MG63 (cell line): ENCODE results near the gene ABLIM1. TPM values are rescaled to one million over a fixed set of nuclear protein-coding genes. Genes with fewer than 3 reads are reported as not detected.

Experiments used
- DNase-seq: peaks from one replicate; pipeline ENCODE4 v3.0.0-alpha.2; 2020
- H3K27me3 ChIP-seq: fragments of 250-450 bp; sonication (Bioruptor Pico); 2 replicates; pipeline ENCODE4 v1.5.1; 2020; ENCODE audit warnings: mild to moderate bottlenecking, moderate library complexity
- H3K36me3 ChIP-seq: fragments of 250-450 bp; sonication (Bioruptor Pico); 2 replicates; pipeline ENCODE4 v1.5.1; 2020; ENCODE audit warnings: mild to moderate bottlenecking, moderate library complexity
- H3K4me3 ChIP-seq: fragments of 250-450 bp; sonication (Bioruptor Pico); 2 replicates; pipeline ENCODE4 v1.5.1; 2020; ENCODE audit warnings: mild to moderate bottlenecking, moderate library complexity
- H3K9me3 ChIP-seq: fragments of 250-450 bp; sonication (Bioruptor Pico); 2 replicates; pipeline ENCODE4 v1.5.1; 2020; ENCODE audit warnings: mild to moderate bottlenecking, moderate library complexity
- total RNA-seq: library from RNA; depleted of rRNA; stranded (reverse); fragments of >200 nt; shearing (Covaris generic); gene quantifications from 2 replicates; pipeline ENCODE4 v1.2.3, GENCODE V29; 2014; ENCODE audit warnings: low replicate concordance; rRNA removed

ABLIM1 gene
- total RNA-seq, 1 experiment from 2014 or later, result 19.4 TPM

DNA sequence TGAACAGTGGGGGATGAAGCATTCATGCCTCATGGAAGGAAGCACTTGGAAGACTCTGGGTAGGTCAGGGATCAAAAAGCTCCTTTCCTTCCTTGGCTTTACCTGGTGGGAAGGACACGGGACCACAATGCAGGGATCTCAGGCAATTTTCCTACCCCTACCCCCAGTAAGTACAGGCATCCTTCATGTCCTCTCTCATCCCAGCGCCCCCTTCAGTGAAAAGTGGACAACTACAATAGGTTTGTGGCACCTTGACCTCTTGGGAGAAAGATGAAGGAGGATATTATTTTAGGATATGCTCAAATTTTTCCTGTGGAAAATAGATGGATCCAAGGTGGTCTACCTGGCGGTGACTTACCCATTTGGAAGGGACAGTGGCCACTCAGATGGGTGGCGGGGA lies 270.3 kb downstream of the ABLIM1 start:
- Histone ChIP-seq H3K27me3 (no peaks in the 10 kb centered on the region), H3K36me3 (no peaks in the 10 kb centered on the region), H3K4me3 (no peak overlapping the region), H3K9me3 (no peaks in the 10 kb centered on the region)
- DNase-seq, result no peak

DNA sequence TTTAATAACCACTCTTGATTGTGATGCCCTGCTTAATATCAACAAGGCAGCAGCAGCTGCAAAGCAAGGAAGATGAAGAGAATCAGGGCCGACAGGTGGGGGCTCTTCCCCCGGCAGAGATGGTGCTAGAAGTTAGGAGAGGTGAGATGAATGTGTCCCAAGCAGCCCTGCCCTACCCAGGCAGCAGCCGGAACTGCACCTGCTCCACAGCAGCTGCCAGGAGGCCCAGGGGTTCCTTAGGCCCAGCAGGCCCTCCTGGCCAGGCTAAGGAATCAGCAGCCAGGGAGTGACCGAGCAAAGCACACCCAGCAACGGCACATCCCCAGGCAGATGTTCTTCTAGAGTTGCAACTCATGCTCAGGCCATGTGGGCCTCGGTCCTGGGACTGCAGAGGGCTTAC lies 271.6 kb downstream of the ABLIM1 start:
- H3K36me3 ChIP-seq, result no peaks in the 10 kb centered on the region
- H3K4me3 ChIP-seq, result no peak overlapping the region
- H3K27me3 ChIP-seq, result no peaks in the 10 kb centered on the region
- H3K9me3 ChIP-seq, result no peaks in the 10 kb centered on the region
- DNase-seq, result no peak

DNA sequence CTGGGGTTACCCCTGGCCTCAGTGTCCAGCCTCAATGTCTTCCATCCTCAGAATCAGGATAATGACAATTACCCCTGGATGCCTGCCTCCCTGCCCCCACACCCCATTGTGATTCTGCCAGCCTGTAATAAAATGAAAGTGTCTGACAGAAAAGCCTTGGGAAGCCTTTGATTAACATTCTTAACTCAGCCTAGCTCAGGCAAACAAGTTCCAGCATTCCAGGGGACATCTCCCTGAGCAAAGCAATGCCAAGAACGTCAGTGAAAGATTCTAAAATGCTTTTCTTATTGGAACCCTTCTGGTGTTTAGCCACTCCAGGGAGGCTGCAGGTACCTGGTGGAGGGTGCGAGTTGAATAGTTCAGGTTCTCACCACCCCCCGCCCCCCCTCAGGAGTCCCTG lies 272.5 kb downstream of the ABLIM1 start:
- Histone ChIP-seq H3K4me3 (no peak overlapping the region), H3K27me3 (no peaks in the 10 kb centered on the region), H3K36me3 (no peaks in the 10 kb centered on the region), H3K9me3 (peaks cover under 1% of the 10 kb centered on the region; the same call in 1 of the 2 replicates)
- DNase-seq, result no peak

DNA sequence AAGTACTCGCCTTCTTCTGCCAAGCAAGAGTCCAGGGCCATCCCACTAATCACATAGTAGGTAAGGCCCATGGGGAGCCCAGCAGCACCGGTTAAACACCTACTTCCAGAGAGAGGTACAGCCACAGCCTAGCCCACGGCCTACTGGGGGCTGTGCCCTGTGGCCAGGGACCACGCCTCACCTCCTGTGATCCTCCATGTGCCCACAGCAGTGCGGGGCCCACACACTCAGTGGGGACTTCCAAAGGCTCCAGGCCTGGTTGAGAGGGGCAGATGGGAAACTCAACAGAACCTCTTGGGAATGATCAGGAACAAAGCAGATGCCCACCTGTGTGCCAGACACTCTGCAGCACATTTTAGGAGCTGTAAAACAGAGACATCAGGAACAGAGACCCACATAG lies 273.5 kb downstream of the ABLIM1 start:
- peaks cover 2% of the 10 kb centered on the region; the same call in 1 of the 2 replicates for H3K9me3 ChIP-seq
- H3K27me3 ChIP-seq, result no peaks in the 10 kb centered on the region
- DNase-seq, result no peak
- H3K4me3 ChIP-seq, result no peak overlapping the region
- no peaks in the 10 kb centered on the region for H3K36me3 ChIP-seq

DNA sequence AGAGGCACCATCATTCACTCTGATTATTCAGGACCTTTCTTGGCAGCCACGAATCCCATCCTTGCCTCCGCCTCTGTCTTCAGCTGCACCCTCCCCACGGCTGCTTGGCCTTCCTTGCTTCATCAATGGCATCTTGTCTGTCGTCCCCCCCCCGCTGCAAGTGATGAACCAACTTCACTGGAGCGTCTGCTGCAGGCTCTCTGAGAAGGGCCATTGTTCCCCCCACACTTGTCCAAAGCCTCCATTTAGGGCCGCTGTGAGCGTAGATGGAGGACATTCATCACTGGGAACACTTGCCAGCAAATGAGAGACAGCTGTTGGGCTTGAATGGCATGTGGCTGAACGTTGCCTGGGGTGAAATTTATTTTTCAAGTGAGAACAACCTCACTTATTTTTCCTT lies 273.9 kb downstream of the ABLIM1 start:
- DNase-seq, result no peak
- Histone ChIP-seq H3K36me3 (no peaks in the 10 kb centered on the region), H3K27me3 (no peaks in the 10 kb centered on the region), H3K4me3 (no peak overlapping the region), H3K9me3 (peaks cover 2% of the 10 kb centered on the region; the same call in 1 of the 2 replicates)

Other genes with a start within 250 kb of the ABLIM1 start
- 7.1 and 9.4 TPM in 2 replicates for gene FHIP2A, start 163.5 kb upstream of the ABLIM1 start, total RNA-seq